Keratinocyte (primary cell): ENCODE results near the gene BCAP31. TPM values are rescaled to one million over a fixed set of nuclear protein-coding genes. Genes with fewer than 3 reads are reported as not detected.

Experiments used
- DNase-seq: peaks from one replicate; pipeline ENCODE4 v3.0.0-alpha.2; 2011; ENCODE audit warnings: low read depth, missing footprints, low spot score
- FAIRE-seq: peaks from 2 replicates; lab custom pipeline; 2011; peaks lifted over from hg19 to GRCh38; lab: Jason Lieb, UNC
- H2AFZ ChIP-seq: 2 replicates; pipeline ENCODE4 v1.6.0; 2012; ENCODE audit warnings: low read length, control low read depth, inconsistent platforms; ENCODE audit not compliant: control insufficient read depth
- H3K27ac ChIP-seq: 2 replicates; pipeline ENCODE4 v1.5.1; 2011; ENCODE audit warnings: low read length; ENCODE audit not compliant: control insufficient read depth, insufficient read depth
- H3K27me3 ChIP-seq: 3 replicates; pipeline ENCODE4 v1.6.0; 2011; ENCODE audit warnings: low read length; ENCODE audit not compliant: control insufficient read depth, insufficient read depth; ENCODE audit errors: extremely low read depth
- H3K36me3 ChIP-seq, 2 experiments: 2 replicates in 1 of 2; 3 replicates in 1 of 2; pipeline ENCODE4 v1.5.1; 2011; ENCODE audit warnings: low read length in 2 of 2, mild to moderate bottlenecking in 1 of 2; ENCODE audit not compliant: control insufficient read depth in 2 of 2, insufficient read depth in 2 of 2; ENCODE audit errors: extremely low read depth in 1 of 2
- H3K4me1 ChIP-seq: 3 replicates; pipeline ENCODE4 v1.5.1; 2011; ENCODE audit warnings: low read length; ENCODE audit not compliant: control insufficient read depth, insufficient read depth; ENCODE audit errors: extremely low read depth
- H3K4me2 ChIP-seq: 3 replicates; pipeline ENCODE4 v1.6.0; 2011; ENCODE audit warnings: low read depth, low read length; ENCODE audit not compliant: control insufficient read depth, insufficient read depth; ENCODE audit errors: extremely low read depth
- H3K4me3 ChIP-seq, 3 experiments: fragments of 200-600 bp in 1 of 3; sonication (generic) in 1 of 3; 2 replicates in 2 of 3; 3 replicates in 1 of 3; pipeline ENCODE4 v1.5.1; 2011 to 2016; ENCODE audit warnings: low read length in 3 of 3, mild to moderate bottlenecking in 3 of 3, control low read depth in 2 of 3, inconsistent platforms in 1 of 3, low read depth in 1 of 3, mixed read lengths in 1 of 3, mixed run types in 1 of 3, moderate library complexity in 1 of 3; ENCODE audit not compliant: control insufficient read depth in 2 of 3, insufficient read depth in 2 of 3; ENCODE audit errors: extremely low read depth in 1 of 3
- H3K79me2 ChIP-seq: 2 replicates; pipeline ENCODE4 v1.6.0; 2012; ENCODE audit warnings: low read length; ENCODE audit not compliant: control insufficient read depth, insufficient read depth
- H3K9ac ChIP-seq: 3 replicates; pipeline ENCODE4 v1.6.0; 2011; ENCODE audit warnings: low read length; ENCODE audit not compliant: control insufficient read depth, insufficient read depth; ENCODE audit errors: extremely low read depth
- H3K9me1 ChIP-seq: 3 replicates; pipeline ENCODE4 v1.6.0; 2011; ENCODE audit warnings: low read length; ENCODE audit not compliant: control insufficient read depth, insufficient read depth; ENCODE audit errors: extremely low read depth
- H3K9me3 ChIP-seq: 2 replicates; pipeline ENCODE4 v1.5.1; 2012; ENCODE audit warnings: low read depth, low read length; ENCODE audit not compliant: control insufficient read depth
- H4K20me1 ChIP-seq: 3 replicates; pipeline ENCODE4 v1.6.0; 2011; ENCODE audit warnings: low read length; ENCODE audit not compliant: control insufficient read depth, insufficient read depth; ENCODE audit errors: extremely low read depth
- EZH2 ChIP-seq: IDR thresholded peaks from one replicate; pipeline ENCODE4 v1.6.1; 2012; ENCODE audit warnings: inconsistent platforms, mild to moderate bottlenecking, low read length, moderate library complexity
- dilution Hi-C: fragments of 300-500 bp; cut with MboI; formaldehyde crosslinking; loops from one replicate; pipeline ENCODE4 v1.7.0; 2020; ENCODE audit warnings: low sequenced_read_pairs; ENCODE audit not compliant: extremely low pct_ligation_motif_present
- polyA plus RNA-seq, 5 experiments: library from polyadenylated mRNA; depleted of rRNA in 3 of 5; stranded (reverse) in 3 of 5; stranded (forward) in 1 of 5; unstranded in 1 of 5; fragments of >200 nt; gene quantifications; 1 replicate in 1 of 5; 2 replicates in 3 of 5; 3 replicates in 1 of 5; pipeline versions ENCODE4 v1.2.1 to v1.2.3, GENCODE V29; 2011 to 2012; ENCODE audit warnings: missing spikeins in 2 of 5, low read depth in 1 of 5, low replicate concordance in 1 of 5
- TF ChIP-seq, protein P1 (sequence below), 3 experiments: IDR thresholded peaks in 1 of 3; conservative IDR thresholded peaks in 1 of 3; optimal IDR thresholded peaks in 1 of 3; 2 replicates in 2 of 3; 3 replicates in 1 of 3; pipeline versions ENCODE3 to v1.5.1; 2011; ENCODE audit warnings: low read length in 3 of 3, mild to moderate bottlenecking in 3 of 3, moderate library complexity in 2 of 3, control low read depth in 1 of 3, inconsistent platforms in 1 of 3; ENCODE audit not compliant: insufficient read depth in 2 of 3; ENCODE audit errors: extremely low read depth in 1 of 3

BCAP31 gene
- polyA plus RNA-seq, 1 donor (not counting 4 experiments of a cell fraction or from before 2014, with no cell fraction given), result 262 TPM

DNA sequence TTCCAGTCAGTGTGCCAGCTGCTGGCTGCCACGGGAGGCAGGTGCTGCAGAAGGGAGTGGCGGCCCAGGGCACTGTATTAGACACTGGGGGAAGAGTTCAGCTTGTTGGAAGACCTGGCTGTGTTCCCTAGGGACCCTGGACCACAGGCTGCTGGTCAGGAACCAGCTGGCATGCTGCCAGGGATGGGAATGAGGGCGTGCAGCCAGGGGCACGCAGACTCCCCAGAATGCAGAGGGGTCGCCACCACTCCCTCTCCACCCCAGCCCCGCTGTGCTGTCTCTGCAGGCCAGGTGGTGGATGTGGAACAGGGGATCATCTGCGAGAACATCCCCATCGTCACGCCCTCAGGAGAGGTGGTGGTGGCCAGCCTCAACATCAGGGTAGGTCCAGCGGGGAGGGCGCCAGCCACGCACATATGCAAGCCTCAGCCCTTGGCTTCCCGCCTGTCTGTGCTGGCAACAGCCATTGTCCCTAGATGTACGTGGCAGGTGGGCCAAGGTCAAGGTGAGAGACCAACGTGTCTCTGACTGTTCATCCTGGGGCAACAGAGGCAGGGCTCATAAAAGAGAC, 12.8 kb upstream of the BCAP31 start:
- Histone ChIP-seq H3K27me3 (no peaks in the 10 kb centered on the region), H2AFZ (no peak overlapping the region)
- dilution Hi-C loops, result no loop called here

DNA sequence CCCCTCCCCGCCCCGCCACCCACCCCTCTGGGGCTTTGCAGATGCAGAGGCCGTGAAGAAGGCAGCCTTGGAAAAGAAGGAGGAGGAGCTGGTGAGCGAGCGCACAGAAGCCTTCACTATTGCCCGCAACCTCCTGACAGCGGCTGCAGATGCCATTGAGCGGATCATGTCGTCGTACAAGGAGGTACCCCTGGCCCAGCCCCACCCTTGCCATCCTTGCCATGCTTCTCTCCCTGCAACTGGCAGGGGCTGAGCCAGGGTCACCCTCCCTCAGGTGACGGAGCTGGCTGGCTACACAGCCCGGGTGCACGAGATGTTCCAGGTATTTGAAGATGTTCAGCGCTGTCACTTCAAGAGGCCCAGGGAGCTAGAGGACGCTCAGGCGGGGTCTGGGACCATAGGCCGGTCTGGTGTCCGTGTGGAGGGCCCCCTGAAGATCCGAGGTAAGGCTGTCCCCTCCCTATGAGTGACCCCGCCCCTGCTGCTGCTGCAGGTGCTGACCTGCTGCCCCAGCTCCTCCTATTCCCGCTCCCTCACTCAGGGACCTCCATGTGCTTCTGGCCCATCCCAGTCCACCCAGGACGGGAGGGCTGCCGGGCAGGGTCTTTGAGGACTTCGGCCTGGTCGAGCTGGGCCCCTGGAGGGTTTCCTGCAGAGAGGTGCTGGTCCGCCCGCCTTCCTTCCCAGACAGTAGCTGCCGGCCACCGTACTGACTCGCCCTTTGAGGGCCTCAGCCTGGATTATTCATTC, 12.1 kb upstream of the BCAP31 start:
- Histone ChIP-seq H4K20me1 (no peaks in the 10 kb centered on the region), H3K4me1 (peaks cover 16% of the 10 kb centered on the region), H3K27me3 (no peaks in the 10 kb centered on the region), H3K9me1 (no peaks in the 10 kb centered on the region), H2AFZ (no peak overlapping the region), H3K27ac (no peak overlapping the region), H3K4me3 (no peak overlapping the region), H3K36me3 (no peaks in the 10 kb centered on the region), H3K79me2 (no peaks in the 10 kb centered on the region), H3K9me3 (no peaks in the 10 kb centered on the region), H3K4me2 (no peak overlapping the region), H3K9ac (no peak overlapping the region)
- FAIRE-seq (no peak), DNase-seq (no peak)
- dilution Hi-C loops, result no loop called here
- TF ChIP-seq, protein P1, sequence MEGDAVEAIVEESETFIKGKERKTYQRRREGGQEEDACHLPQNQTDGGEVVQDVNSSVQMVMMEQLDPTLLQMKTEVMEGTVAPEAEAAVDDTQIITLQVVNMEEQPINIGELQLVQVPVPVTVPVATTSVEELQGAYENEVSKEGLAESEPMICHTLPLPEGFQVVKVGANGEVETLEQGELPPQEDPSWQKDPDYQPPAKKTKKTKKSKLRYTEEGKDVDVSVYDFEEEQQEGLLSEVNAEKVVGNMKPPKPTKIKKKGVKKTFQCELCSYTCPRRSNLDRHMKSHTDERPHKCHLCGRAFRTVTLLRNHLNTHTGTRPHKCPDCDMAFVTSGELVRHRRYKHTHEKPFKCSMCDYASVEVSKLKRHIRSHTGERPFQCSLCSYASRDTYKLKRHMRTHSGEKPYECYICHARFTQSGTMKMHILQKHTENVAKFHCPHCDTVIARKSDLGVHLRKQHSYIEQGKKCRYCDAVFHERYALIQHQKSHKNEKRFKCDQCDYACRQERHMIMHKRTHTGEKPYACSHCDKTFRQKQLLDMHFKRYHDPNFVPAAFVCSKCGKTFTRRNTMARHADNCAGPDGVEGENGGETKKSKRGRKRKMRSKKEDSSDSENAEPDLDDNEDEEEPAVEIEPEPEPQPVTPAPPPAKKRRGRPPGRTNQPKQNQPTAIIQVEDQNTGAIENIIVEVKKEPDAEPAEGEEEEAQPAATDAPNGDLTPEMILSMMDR (optimal IDR thresholded peaks at IDR 0.05 in 1 of 3, IDR thresholded peaks at IDR 0.05 in 1 of 3, conservative IDR thresholded peaks at IDR 0.05 in 1 of 3; ENCODE audit: extremely low read depth in 1 of 3, insufficient read depth in 2 of 3, low read length in 3 of 3), result no peak
- no peak for TF ChIP-seq EZH2

More for the DNA sequence above, 12.8 kb upstream of the BCAP31 start:
- no peak overlapping the region for H3K9ac ChIP-seq
- no peak overlapping the region for H3K4me2 ChIP-seq
- no peak for DNase-seq
- no peaks in the 10 kb centered on the region for H4K20me1 ChIP-seq
- no peaks in the 10 kb centered on the region for H3K9me3 ChIP-seq
- H3K4me3 ChIP-seq, result no peak overlapping the region
- H3K4me1 ChIP-seq, result peaks cover 14% of the 10 kb centered on the region
- FAIRE-seq, result no peak
- no peaks in the 10 kb centered on the region for H3K9me1 ChIP-seq
- no peak for TF ChIP-seq EZH2
- TF ChIP-seq, protein P1 (optimal IDR thresholded peaks at IDR 0.05 in 1 of 3, IDR thresholded peaks at IDR 0.05 in 1 of 3, conservative IDR thresholded peaks at IDR 0.05 in 1 of 3; ENCODE audit: extremely low read depth in 1 of 3, insufficient read depth in 2 of 3, low read length in 3 of 3), result no peak
- no peaks in the 10 kb centered on the region for H3K36me3 ChIP-seq
- H3K79me2 ChIP-seq, result no peaks in the 10 kb centered on the region
- no peak overlapping the region for H3K27ac ChIP-seq
